ENCODE data around the gene POLG2. TPM values are rescaled to one million over a fixed set of nuclear protein-coding genes. Genes with fewer than 3 reads are reported as not detected.

Gene POLG2
- total RNA-seq, 1 experiment from 2014 or later = 20.3 TPM

Small RNAs within 50 kb of the gene (microRNA-seq; reads per million reads assigned to microRNA genes)
- gene MIR3064 (ENCODE audit: unreplicated experiment) (15.5 reads per million, percentile 42 among the genes with 10 or more reads in this experiment), gene MIR5047 (ENCODE audit: unreplicated experiment) (not detected)

Other genes with a start within 250 kb of the POLG2 start
- gene TEX2, start 233.8 kb downstream of the POLG2 start, total RNA-seq (2014; rRNA removed) = 44.2 and 50.5 TPM in 2 replicates
- 2.3 and 2.4 TPM in 2 replicates for gene PECAM1, start 106.2 kb downstream of the POLG2 start, total RNA-seq (2014; rRNA removed)
- 10.1 and 13.3 TPM in 2 replicates for gene MILR1, start 47.9 kb downstream of the POLG2 start, total RNA-seq (2014; rRNA removed)
- 450 and 493 TPM in 2 replicates for gene DDX5, start 9.2 kb upstream of the POLG2 start, total RNA-seq (2014; rRNA removed)
- gene CEP95, start 9.9 kb upstream of the POLG2 start, total RNA-seq (2014; rRNA removed) = 32.4 and 59.1 TPM in 2 replicates
- 68.2 and 76.6 TPM in 2 replicates for gene SMURF2, start 165.3 kb upstream of the POLG2 start, total RNA-seq (2014; rRNA removed)